Stimulated activated naive CD4-positive, alpha-beta T cell (primary cell): ENCODE data around the gene SIRPG.

ENCODE experiments used
- DNase-seq, 6 experiments: peaks; one replicate each; lab custom pipeline; 2025; lab: John Stamatoyannopoulos, UW

The SIRPG gene

DNA sequence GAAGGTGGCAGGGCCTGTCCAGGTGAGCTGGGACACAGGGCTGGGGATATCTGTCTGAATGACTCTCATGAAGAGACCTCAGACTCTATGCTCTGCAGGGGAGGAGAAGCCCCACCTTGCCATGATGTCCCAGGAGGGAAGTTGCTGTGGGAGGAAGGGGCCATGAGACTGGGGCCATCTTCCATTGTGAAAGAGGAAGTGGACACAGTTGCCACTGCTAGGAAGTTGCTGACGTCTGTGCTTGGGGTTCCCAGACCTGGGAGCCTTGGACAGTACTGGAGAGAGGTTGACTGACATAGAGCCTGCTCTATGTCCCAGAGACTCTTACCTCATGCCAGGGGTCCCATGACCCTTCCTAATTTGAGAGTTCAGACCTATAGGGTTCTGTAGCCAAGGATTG, 62.2 kb downstream of the SIRPG start:
- DNase-seq = no peak

DNA sequence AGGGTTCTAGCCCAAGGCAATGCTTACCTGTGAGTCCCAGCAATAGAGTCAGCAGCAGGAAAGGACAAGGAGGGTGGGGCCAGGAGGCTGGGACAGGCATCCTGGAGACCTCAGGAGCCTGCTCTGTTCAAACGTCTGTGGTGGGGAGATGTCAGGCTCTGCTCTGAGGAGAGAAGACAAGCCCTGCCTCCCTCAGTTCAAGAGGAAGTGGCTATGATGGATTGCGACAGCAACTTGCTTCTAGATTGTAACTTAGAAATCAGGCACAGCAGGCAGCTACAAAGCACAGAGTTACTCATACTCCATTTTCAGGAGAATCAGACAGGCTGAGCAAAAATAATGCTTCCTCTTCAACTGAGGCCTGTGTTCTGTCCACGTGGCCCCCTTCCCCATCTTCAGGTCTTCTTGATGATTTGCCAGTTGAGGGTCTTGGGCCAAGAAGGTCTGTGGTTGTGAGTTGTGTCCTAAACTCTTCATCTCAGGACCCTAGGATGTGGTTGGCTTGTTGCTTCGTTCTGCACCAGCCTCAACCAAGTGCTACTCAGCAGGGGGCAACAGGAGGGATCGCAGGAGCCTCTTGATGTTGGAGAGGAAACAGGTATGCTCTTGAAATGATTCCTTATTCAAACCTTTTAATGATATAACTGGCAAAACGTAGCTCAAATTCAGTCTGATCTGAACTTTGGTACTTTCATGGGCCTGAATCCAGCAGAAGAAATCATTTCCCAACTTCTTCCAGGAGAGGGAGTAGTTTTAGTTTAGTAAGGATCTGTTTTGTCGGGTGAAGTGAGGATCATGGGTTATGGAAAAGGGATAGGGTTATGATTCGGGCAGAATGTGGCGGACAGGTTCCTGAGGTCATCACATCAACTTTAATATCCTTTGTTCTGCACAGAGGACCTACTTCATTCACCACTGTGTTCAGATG, 68.8 kb downstream of the SIRPG start:
- DNase-seq = peak in 1 of 6 experiments; percentile 48

DNA sequence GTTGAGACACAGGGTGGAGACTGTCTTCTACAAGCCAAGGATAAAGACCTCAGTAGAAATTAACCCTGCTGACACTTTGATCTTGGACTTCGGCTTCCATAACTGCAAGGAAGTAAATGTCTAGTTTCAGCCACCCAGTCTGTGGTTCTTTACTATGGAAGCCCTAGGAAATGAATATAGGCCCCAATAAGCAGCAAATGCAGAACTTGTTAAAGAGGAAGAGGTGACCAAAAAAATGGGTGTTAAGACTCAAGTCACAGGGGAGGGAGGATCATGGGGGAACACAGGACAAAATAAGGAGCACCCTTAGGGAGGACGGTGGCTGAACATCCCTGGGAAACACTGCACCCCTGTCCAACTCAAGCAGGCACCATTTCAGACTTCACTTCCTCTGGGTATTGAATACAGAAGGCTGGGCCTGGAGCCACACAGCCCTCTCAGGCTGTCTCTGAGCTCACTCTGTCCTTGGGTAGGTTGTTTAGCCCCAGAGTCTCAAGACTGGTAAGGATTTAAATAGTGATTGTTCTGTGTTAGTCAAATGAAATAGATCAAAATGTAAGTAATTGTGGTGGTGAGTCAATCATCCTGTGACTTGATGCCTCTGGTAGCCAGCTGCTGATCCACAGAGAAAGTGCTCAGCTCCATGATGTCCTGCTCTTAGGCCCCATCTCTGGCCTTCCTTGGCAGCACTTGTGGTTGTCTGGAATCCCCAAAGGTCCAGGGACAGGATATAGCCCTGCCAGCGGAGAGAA, 69.6 kb downstream of the SIRPG start:
- no peak for DNase-seq

DNA sequence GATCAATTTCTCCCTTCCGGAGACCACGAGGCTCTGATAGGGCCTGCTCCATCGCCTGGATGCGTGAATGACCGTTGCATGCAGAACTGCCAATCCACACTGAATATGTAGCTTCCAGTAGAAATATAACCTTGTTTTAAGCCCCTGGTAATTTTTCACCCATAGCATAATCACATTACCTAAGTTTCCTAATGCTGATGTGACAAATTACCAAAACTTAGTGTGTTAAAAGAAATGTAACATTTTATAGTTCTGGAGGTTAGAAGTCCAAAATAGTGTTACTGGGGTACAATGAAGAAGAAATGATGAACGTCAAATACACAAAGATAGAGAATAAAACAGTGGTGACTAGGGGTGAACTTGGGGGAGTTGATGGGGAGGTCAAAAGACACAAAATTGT, 78.1 kb downstream of the SIRPG start:
- DNase-seq = no peak
